ENCODE measurements around the gene TMEM151B.

GRCh38 chr6:44237021-44237812 is 33.0 kb upstream of the TMEM151B start:
- TF ChIP-seq CTCF (IDR thresholded peaks at IDR 0.05): no peak
- TF ChIP-seq POLR2AphosphoS5 (IDR thresholded peaks at IDR 0.05): no peak
- TF ChIP-seq EP300 (IDR thresholded peaks at IDR 0.05): no peak
- no peak for TF ChIP-seq POLR2A (IDR thresholded peaks at IDR 0.05)
